Activated T-helper 17 cell treated with anti-CD3 and anti-CD28 coated beads, Interleukin-2, amount 50 U/mL, for 72 hours (primary cell): ENCODE results near the gene FBXL4. TPM values are rescaled to one million over a fixed set of nuclear protein-coding genes. Genes with fewer than 3 reads are reported as not detected.
A peak's percentile ranks its signal among the peaks of the same experiment; 100 is the strongest.

ENCODE experiments used
- ATAC-seq: fragments of 150-1000 bp; cut with Tn5 transposase; replicated peaks from 2 replicates; pipeline ENCODE4 v1.10.0; 2021; ENCODE audit warnings: mild to moderate bottlenecking, moderate library complexity
- H3K27ac Mint-ChIP-seq: one replicate; pipeline ENCODE4 v1.8.0; 2022; ENCODE audit warnings: mixed read lengths
- H3K27me3 Mint-ChIP-seq: one replicate; pipeline ENCODE4 v1.8.0; 2022; ENCODE audit warnings: mixed read lengths
- H3K36me3 Mint-ChIP-seq: one replicate; pipeline ENCODE4 v1.8.0; 2022; ENCODE audit warnings: low read depth, mild to moderate bottlenecking, mixed read lengths
- H3K4me1 Mint-ChIP-seq: one replicate; pipeline ENCODE4 v1.8.0; 2022; ENCODE audit warnings: mixed read lengths
- H3K4me3 Mint-ChIP-seq: one replicate; pipeline ENCODE4 v1.8.0; 2022; ENCODE audit warnings: mild to moderate bottlenecking, mixed read lengths
- H3K9me3 Mint-ChIP-seq: one replicate; pipeline ENCODE4 v1.8.0; 2022; ENCODE audit warnings: mixed read lengths
- total RNA-seq, 2 donors: library from RNA; stranded (reverse); gene quantifications; one replicate each; pipeline ENCODE4 v1.2.3, GENCODE V29; 2022

FBXL4 gene
- total RNA-seq, 2 donors from 2014 or later, result 10.6 to 12.9 TPM

DNA sequence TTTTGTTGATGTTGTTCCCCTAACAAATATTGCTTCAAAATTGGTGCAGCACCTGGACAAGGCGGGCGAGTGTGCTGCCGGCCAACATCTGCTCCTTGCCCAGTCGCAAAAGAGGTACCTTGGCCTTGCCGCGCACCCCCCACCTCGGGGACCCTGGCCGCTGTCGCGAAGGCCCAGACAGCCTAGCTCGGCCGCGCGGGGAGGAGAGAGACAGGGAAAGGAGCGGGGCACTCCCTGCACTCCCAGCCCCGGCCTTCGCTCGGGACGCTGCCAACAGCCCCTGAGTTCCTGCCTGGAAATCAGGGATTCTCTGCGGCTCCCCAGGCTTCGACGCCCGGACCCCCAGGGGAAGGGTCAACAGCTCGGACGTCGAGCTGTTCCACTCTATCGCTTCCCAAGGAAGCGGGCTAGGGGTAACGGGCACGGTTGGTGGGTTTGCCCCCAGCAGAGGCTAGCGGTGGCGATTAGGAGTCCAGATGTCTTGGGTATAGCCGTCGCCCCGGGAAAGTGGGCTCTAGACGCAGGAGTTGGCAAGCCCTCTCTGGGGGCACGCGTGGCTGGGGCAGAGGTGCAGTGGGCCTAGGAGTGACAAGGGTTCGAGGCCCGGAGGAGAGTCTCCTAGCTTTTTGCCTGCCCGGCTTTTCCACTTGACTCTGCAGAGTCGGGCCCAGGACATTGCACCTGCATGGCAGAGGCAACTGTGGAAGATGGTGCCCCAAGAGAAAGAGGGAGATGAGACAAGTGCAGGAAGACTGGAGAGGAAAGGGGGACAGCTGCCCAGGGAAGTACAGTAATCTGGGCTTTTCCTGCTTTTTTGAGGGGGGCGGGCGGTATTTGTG, 105.2 kb downstream of the FBXL4 start:
- no peak for ATAC-seq
- peaks cover 11% of the 10 kb centered on the region for H3K36me3 Mint-ChIP-seq
- H3K27ac Mint-ChIP-seq, result no peak overlapping the region
- peaks cover 11% of the 10 kb centered on the region for H3K4me1 Mint-ChIP-seq
- peaks cover 79% of the 10 kb centered on the region for H3K27me3 Mint-ChIP-seq
- no peak overlapping the region for H3K4me3 Mint-ChIP-seq
- no peaks in the 10 kb centered on the region for H3K9me3 Mint-ChIP-seq

GRCh38 chr6:98841621-98842341, 106.0 kb downstream of the FBXL4 start:
- H3K4me1 Mint-ChIP-seq, result peaks cover 11% of the 10 kb centered on the region
- peaks cover 79% of the 10 kb centered on the region for H3K27me3 Mint-ChIP-seq
- no peak for ATAC-seq
- H3K36me3 Mint-ChIP-seq, result peaks cover 11% of the 10 kb centered on the region
- H3K4me3 Mint-ChIP-seq, result no peak overlapping the region
- no peaks in the 10 kb centered on the region for H3K9me3 Mint-ChIP-seq
- H3K27ac Mint-ChIP-seq, result no peak overlapping the region

DNA sequence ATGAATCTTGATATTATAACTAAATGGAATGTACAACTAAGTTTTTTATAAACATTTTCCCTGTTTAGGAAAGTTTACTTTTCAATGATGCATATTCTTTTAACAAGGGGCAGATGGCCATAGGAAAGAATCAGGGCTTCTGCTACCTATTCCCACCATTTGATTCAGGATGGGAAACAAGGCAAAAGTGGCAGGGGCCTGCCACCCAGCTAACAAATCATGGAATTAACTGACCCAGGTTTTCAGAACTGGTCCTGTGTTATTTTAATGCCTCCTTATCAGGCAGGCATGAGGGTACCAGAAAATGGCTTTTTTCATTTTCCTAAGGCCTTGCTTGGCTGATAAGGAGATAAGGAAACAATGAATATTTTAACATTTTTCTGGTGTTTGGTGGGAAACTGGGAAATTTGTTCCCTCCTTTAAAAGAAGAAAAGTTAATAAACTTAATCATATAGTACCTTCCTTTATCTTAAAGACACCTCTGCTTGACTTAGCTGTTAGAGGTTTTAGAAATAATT, 106.7 kb downstream of the FBXL4 start:
- H3K9me3 Mint-ChIP-seq, result no peaks in the 10 kb centered on the region
- H3K4me3 Mint-ChIP-seq, result no peak overlapping the region

DNA sequence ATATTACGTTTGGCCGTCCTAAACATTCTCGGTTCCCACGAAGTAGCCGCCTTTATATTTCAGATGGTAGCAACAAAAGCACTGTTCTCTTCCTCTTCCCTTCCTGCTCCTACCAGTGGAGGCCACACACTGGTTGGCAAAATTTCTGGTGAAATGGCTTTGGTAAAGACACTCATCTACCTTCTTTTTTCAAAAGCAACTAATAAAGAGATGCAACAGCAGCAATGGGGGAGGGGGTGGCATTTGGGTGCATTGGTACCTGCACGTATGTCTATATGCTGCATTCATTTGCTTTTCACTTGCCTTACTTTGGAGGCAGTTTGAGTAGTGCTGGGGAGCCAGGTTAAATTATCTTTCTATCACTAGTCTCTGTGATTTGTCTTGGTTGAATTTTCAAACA, 107.4 kb downstream of the FBXL4 start:
- ATAC-seq, result no peak
- H3K4me1 Mint-ChIP-seq, result peaks cover 4% of the 10 kb centered on the region
- no peaks in the 10 kb centered on the region for H3K9me3 Mint-ChIP-seq
- peaks cover 5% of the 10 kb centered on the region for H3K36me3 Mint-ChIP-seq
- H3K27me3 Mint-ChIP-seq, result peaks cover 76% of the 10 kb centered on the region
- H3K4me3 Mint-ChIP-seq, result no peak overlapping the region
- H3K27ac Mint-ChIP-seq, result no peak overlapping the region

More for the DNA sequence above, 106.7 kb downstream of the FBXL4 start:
- no peak for ATAC-seq
- H3K27me3 Mint-ChIP-seq, result peaks cover 78% of the 10 kb centered on the region
- no peak overlapping the region for H3K27ac Mint-ChIP-seq
- peaks cover 11% of the 10 kb centered on the region for H3K4me1 Mint-ChIP-seq
- peaks cover 10% of the 10 kb centered on the region for H3K36me3 Mint-ChIP-seq

DNA sequence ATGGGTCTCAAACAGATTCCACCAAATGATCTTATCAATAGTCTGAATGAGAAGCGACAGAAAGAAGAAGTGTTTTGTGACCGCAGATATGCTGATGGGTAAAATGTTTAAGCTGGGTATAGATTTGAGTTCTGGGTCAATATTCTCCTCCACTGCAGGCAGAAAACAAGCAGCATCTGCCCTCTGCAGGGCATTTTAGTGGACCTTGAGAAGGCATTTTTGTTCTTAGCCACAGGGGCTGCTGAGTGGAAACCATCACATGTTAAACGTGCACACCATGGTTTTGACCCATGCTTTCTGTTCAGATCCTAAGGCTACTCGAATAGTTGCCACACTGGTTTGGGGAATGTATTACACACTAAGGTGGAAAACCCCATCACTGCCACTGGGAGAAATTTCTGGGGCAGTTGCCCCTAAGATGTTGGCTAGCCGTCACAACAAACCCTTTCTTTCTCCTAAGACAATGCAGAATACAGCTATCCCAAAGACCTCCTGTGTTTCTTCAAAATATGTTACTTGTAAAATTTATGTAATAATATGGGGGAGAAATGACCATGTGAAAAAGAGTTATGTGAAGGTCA, 107.9 kb downstream of the FBXL4 start:
- ATAC-seq, result no peak
- Mint-ChIP-seq H3K27me3 (peaks cover 75% of the 10 kb centered on the region), H3K4me1 (peaks cover 4% of the 10 kb centered on the region), H3K4me3 (no peak overlapping the region), H3K27ac (no peak overlapping the region), H3K9me3 (no peaks in the 10 kb centered on the region), H3K36me3 (peaks cover 5% of the 10 kb centered on the region)

- H3K27ac Mint-ChIP-seq, result no peak overlapping the region
- peaks cover under 1% of the 10 kb centered on the region for H3K4me1 Mint-ChIP-seq
- peaks cover under 1% of the 10 kb centered on the region for H3K36me3 Mint-ChIP-seq
- H3K9me3 Mint-ChIP-seq, result no peaks in the 10 kb centered on the region
- H3K27me3 Mint-ChIP-seq, result peaks cover 67% of the 10 kb centered on the region
- H3K4me3 Mint-ChIP-seq, result no peak overlapping the region
- no peak for ATAC-seq
These were observed 108.8 kb downstream of the FBXL4 start for GRCh38 chr6:98838975-98839374.

GRCh38 chr6:98838032-98838431, 109.7 kb downstream of the FBXL4 start:
- ATAC-seq, result no peak
- peaks cover 9% of the 10 kb centered on the region for H3K36me3 Mint-ChIP-seq
- peaks cover 7% of the 10 kb centered on the region for H3K4me1 Mint-ChIP-seq
- peaks cover 73% of the 10 kb centered on the region for H3K27me3 Mint-ChIP-seq
- no peak overlapping the region for H3K27ac Mint-ChIP-seq
- no peaks in the 10 kb centered on the region for H3K9me3 Mint-ChIP-seq
- H3K4me3 Mint-ChIP-seq, result no peak overlapping the region

DNA sequence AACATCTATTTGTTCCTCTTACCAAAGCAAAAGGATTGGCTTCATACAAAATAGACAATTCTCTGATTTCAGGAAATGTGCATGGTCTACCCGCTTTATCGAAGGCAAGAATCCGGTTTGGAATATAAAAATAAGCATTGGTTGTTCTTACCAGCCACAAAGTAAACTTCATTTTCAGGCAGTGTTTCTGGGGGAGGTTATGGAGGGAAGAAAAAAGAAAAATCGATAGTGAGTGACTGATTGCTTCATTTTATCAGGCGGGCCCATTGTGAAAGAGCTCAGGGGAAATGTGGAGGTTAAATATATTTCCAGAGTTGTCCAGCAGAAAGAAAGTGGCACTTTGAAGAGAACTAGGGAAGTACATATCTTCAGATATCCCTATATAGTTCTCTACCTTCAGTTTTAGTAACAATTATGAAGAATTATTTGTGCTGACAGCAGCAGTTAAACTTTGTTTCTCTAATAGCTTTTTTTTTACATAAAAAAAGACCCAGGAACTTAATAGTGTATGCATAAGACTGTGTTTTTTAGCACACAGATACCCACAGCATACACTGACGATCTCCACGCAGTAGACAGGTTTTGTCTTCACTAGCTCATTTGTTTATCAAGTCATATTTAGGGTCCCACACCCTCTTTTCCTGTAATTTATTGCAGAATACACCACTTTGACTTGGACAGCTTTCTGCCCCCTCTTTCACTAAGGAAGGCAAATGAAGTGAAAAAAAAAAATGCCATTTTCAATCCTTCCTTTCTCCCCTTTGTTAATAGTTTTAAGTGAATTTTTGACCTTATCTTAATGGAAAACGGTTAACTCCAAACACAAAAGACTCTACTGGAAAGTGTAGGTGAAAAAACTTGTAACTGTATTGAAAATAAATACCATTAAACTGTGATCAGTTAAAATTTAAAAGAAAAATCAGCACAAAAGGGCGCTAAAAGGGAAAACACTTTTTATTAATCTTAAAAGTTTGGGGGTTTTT, 110.5 kb downstream of the FBXL4 start:
- no peak for ATAC-seq
- no peak overlapping the region for H3K4me3 Mint-ChIP-seq
- peaks cover 9% of the 10 kb centered on the region for H3K36me3 Mint-ChIP-seq
- H3K27me3 Mint-ChIP-seq, result peaks cover 74% of the 10 kb centered on the region
- no peak overlapping the region for H3K27ac Mint-ChIP-seq
- peaks cover 11% of the 10 kb centered on the region for H3K4me1 Mint-ChIP-seq
- H3K9me3 Mint-ChIP-seq, result no peaks in the 10 kb centered on the region

GRCh38 chr6:98836025-98836961, 111.5 kb downstream of the FBXL4 start:
- Mint-ChIP-seq H3K27ac (no peak overlapping the region), H3K27me3 (peaks cover 72% of the 10 kb centered on the region), H3K36me3 (peaks cover 9% of the 10 kb centered on the region), H3K4me3 (peak overlapping the region; percentile 45), H3K9me3 (no peaks in the 10 kb centered on the region), H3K4me1 (peaks cover 11% of the 10 kb centered on the region)
- no peak for ATAC-seq

- ATAC-seq, result no peak
- H3K27ac Mint-ChIP-seq, result no peak overlapping the region
- peaks cover 15% of the 10 kb centered on the region for H3K36me3 Mint-ChIP-seq
- H3K27me3 Mint-ChIP-seq, result peaks cover 75% of the 10 kb centered on the region
- H3K4me1 Mint-ChIP-seq, result peaks cover 11% of the 10 kb centered on the region
- H3K4me3 Mint-ChIP-seq, result peak overlapping the region; percentile 45
- no peaks in the 10 kb centered on the region for H3K9me3 Mint-ChIP-seq
These were observed 112.4 kb downstream of the FBXL4 start for GRCh38 chr6:98835149-98836024.

DNA sequence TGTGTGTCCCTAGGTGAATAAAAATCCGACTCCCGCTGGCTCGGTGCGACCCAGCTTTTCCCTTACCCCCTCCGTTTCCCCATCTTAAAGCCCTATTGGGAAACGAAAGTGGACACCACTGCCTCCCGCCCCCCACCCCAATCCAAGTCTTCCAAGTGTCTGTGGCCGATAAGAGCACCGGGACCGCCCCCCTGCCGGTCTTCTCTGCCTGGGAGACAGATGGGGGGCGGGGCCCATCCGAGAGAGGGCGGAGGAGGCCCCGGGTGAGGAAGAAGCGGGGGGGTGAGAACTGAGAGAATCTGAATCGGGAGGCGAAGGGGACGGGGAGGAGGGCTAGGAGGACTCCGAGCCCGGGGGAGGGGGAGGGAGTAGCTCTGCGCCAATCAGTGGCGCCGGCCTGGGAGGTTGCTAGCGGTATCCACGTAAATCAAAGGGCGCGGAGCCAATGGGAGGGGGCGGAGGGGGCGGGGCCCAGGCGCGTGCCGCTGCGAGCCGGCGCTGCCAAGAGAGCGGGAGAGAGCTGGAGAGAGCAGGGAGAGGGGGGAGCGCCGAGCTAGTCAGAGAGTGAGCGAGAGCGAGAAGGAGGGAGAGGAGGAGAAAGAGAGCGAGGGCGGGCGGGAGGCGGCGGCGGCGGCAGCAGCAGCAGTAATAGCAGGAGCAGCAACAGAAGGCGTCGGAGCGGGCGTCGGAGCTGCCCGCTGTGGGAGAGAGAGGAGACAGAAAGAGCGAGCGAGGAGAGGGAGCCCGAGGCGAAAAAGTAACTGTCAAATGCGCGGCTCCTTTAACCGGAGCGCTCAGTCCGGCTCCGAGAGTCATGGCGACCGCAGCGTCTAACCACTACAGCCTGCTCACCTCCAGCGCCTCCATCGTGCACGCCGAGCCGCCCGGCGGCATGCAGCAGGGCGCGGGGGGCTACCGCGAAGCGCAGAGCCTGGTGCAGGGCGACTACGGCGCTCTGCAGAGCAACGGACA, 113.4 kb downstream of the FBXL4 start, which contains the start of gene POU3F2:
Gene POU3F2, plus strand, starts transcription at position 515 of the 972 bp plus-strand sequence. Its CDS starts 300 bp downstream, at position 815.
- H3K4me1 Mint-ChIP-seq, result peaks cover 11% of the 10 kb centered on the region
- H3K4me3 Mint-ChIP-seq, result peak within 1 kb of the TSS; percentile 89
- H3K27ac Mint-ChIP-seq, result no peak within 1 kb of the TSS
- H3K27me3 Mint-ChIP-seq, result peaks cover 74% of the 10 kb centered on the region
- H3K36me3 Mint-ChIP-seq, result peaks cover 15% of the 10 kb centered on the region
- ATAC-seq, result peak; percentile 81
- H3K9me3 Mint-ChIP-seq, result no peaks in the 10 kb centered on the region
